ENCODE measurements around the gene IPO8.
"Not testable (repeated sequence)": the region's sequence is repeated elsewhere in the genome, so short reads cannot be mapped to it uniquely, and the experiment has no call there.

Gene IPO8

DNA sequence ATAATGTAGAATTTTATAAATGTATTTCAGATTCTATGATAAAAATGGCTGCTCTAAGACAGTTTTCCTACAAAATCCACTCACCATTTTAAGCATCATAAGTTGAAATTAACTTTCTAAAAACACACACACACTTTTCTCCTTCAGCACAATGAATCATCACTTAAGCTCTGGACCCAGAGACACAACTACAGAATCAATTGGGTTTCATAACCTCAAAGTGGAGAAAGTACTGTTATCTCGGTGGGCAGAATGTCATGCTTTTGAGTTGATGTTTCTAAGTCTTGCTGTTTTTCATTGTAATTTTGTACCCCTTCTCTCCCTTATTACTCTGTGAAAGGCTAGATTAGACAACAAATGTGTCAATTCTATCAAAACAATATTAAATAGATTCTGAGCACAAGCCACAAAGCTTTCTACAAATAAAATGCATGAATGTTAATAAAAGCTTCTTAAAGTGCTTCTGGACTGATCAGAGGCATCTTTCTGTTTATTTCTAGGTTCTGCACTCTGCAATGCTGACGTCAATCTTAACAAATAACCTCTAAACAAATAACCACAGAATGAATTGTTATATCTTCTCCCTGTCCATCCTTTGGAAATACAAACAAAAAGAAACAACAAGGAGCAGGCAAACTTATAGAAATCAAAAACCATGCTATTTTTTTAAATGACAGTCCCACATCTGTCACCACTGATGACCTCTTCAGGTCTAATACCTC is 8.2 kb downstream of the IPO8 start:
- no peak for DNase-seq

DNA sequence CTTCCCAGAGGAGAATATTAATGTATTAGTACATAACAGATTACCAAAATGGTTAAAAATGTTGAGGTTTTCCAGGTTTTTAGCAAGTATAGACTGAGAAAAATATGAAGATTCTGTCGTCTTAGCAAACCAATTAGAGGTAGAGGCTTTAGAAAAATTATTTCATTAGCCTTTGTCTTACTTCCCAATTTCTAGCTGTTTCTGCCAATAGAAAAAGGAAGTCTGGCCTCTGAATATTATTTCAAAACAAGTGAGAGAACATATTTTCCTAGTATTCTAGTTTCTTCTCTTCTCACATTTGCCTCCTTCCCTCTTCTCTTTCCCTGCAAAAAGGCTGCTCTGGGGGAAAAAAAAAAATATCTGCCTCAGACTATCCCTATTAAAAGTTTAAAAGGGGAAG is 16.4 kb downstream of the IPO8 start:
- DNase-seq, result no peak

DNA sequence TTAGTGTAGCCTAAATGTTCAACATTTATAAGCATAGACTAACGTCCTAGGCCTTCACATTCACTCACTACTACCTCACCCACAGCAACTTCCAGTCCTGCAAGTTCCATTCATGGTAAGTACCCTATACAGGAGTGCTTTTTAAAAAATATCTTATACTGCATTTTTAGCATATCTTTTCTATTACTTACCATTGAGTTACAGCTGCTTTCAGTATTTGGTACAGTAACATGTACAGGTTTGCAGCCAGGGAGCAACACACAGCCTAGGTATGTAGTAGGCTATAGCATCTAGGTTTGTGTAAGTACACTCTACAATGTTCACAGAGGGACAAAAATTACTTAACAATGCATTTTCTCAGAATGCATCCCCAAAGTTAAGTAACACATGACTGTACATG is 17.4 kb downstream of the IPO8 start:
- no peak for DNase-seq

DNA sequence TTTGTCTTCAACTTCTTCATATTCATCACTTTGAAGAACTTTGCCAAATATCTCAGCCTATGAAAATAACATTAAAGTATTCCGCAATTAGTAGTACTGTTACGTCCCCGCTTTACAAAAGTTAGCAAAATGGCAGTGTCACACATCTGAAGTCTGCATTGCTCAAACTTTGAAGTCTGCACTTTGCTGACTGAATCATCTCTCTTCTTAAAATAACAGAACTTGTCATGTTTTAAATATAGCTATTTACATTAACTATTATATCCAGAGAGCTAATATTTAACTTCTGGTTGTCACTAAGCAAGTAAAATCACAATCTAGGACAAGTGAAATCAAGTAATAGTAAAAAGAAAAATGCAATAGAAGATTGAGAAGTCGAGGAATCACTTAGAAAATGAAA is 34.5 kb downstream of the IPO8 start:
- no peak for DNase-seq

DNA sequence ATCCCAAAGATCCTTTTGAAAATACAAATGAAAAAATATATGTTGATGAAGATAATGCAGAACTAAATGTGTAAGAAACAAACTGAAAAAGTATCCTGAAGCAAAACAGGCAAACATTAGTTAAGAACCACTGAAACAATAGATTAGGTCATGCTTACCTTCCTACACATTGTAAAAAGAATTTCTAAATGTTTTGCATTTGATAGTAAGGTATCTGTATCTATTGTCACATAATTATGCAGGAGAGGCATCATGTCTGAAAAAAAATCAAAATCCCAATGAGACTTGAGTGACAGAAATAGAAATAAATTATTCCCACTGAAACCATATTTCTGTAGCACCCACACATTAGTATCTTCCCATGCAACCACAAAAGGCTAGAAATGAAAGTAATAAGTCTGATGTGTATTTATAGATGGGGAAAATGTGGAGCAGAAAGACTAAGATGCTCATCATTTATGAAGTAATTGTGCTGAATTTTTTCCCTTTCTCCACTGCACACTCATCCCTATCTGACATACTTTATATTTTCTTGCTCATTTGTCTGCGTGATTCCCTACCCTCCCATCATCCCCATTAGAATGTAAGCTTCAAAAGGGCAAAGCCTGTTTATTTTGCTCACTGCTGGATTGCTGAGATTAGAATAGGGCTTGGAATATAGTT is 43.5 kb downstream of the IPO8 start:
- no peak for DNase-seq

DNA sequence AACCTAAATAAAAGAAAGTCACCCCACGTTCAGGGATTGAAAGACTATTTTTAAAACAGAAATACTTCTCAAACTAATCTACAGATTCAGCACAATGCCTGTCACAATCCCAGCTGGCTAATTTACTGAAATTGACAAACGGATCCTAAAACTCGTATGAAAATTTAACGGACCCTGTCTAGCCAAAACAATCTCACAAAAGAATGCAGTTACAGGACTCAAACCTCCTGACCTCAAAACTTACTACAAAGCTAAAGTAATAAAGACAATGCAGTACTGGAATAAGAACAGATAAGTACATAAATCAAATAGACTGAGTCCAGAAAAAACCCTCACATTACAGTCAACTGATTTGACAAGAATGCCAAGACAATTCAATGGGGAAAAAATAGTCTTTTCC is 48.8 kb downstream of the IPO8 start:
- no peak for DNase-seq

DNA sequence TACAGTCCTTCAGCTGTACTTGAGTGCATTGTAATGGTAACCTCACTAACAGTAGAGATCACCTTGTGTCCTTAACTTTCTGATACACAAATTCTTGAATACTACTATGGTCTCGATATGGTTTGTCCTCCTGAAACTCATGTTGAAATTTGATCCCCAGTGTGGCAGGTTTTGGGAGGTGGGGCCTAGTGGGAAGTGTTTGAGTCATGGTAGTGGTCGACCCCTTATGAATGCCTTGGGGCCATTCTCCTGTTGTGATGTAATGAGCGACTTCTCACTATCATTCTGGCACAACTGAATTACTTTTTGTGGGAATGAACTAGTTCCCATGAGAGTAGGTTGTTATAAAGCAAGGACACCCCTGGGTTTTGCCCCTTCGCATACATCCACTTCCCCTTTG is 52.3 kb downstream of the IPO8 start:
- no peak for DNase-seq

DNA sequence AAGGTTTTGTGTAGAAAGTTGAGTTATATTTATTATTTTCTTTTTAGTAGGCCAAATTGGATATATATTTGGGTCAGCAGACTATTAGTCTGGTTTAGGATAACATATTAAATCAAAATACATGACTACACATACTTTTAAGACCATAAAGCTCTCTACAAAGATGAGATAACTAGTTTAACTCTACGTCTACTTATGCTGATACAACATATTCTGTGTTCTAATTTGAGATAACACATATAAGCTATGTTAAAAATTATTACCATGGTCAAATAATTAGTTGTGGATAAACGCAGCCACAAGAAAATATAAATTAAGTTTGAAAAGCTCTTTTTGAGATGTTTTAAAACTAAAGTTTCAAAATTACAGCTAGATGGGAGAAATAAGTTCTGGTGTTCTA is 55.3 kb downstream of the IPO8 start:
- no peak for DNase-seq

DNA sequence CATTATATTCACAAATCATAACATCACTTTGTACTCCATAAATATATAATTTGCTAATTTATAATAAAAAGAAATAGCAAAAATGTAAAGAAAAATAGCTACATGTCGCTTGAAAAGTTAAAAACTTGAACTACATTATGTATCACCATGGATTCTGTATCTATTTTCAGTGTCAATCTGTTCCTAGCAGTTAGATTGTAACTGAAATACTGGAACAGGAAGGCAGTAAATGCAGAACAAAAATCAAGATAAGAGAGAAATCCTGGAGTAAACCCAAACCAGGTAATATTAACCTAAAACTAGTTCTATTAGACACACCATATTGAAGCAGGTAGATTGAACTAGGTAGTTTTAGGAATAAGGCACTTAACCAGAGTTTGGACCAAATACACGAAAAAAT is 60.3 kb downstream of the IPO8 start:
- DNase-seq, result no peak

DNA sequence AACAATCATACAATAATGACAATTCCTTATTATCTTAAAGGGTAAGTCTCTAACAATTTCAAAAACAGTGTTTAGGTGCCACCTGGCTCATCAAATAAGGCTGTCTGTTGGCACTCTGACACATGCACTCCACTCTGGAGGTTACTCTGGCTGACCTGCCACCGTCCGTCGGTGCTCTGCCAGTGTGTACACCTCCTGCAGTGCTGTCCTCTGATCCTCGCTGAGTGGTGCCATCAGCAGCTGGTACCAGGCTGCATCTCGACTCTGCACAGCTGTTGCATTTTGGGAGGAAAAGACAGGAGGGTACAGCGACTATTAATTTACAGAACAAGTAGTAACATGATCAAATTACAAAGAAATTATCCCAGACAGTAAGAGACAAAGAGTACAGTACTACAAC is 63.9 kb downstream of the IPO8 start:
- DNase-seq, result no peak

DNA sequence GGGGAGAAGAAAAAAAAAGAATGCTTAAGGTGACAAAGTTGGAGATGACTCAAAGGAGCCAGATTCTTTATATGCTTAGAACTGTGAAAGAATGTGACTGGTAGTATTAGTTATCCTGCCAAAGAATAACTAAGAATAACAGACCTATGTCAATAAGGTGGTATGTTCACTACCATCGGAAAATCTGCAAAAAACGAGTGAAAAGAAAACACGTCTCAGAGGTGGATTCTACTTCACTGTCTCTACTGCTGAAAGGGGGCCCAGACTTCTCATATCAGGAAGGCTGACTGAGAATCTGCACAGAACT is 64.7 kb downstream of the IPO8 start:
- DNase-seq, result no peak

DNA sequence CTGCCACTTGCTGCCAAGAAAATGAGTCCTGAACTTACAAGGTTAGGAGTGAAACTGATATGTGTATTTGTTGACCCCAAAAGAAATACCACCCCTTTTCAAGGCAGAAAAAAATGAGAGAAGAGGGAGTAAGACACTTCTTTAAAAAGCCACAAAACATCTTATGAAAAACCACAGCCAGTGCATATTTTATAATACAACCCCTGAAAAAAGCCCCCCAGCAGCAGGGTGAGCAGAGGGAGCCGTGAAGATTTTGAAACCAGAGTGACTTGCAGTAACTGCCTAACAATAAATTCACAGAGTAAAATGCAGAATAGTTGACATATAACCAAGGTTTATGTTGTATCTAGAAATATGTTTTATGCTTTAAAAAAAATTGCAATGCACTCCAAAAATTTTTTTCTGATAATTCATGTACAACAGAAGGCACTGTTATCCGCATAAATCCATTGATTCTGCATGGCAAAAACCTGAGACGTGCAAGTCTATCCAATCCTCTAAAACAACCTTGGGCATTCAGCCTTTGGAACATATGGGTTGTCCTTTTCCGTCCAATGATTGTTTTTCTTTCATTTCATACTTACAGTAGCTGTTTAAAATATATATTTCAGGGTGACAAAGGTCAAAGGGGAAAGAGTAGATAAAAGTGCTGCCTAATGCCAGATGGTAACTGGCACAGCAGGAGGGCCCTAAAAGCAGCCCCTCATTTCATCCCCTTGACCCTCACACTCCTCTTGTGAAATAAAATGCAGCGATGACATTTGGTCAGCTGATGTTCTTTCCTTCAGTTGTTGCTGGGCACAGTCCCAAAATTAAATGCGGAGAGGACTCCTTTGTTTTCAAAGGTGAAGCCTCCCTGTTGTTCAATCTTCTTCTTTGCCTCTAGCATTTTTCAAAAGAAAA is 65.3 kb downstream of the IPO8 start:
- no peak for DNase-seq

DNA sequence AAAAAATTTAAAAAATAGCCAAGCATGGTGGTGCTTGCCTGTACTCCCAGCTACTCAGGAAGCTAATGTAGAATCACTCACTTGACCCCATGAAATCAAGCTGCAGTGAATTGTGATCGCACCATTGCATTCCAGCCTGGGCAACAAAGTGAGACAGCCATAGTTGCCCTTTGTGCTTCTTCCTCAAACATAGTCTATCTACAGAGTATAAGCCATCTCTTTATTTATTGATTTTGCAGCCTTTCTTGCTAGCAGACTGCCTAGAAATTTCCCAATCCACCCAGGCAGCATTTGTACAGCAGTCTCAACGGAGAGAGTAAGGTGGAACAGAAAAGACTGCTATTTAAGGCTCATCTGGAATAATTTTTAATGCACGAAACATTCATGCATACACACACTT is 68.8 kb downstream of the IPO8 start:
- DNase-seq, result no peak

DNA sequence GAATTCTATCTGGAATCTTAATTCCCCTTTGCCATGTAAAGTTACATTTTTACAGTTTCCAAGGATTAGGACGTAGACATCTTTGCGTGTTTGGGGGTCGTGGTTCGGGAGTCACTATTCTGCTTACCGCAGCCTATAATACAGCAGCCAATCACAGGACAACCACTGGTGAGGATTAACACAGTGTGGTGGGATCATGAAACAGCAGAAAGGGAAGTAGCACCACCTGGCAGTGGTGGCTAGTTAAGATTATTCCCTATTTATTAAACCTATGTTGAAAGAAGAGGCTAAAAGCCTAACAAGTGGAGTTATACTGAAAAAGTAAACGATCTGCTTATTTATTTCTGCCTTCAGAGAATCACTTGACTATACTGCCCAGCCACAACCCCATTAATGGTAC is 71.7 kb downstream of the IPO8 start:
- DNase-seq, result no peak

DNA sequence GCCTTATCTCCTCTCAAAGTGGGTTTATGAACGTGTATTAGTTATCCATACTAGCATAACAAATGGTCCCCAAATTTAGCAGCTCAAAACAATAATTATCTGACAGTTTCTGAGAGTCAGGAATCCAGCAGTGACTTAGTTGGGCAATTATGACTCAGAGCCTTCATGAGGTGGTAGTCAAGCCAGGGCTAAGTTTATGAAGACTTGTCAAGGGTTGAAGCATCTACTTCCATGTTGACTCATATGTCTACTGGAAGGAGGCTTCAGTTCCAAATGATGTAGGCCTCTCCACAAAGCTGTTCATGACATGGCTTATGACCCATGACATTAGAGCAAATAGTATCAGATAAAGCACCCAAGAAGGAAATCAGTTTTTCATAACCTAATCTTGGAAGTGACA is 73.2 kb downstream of the IPO8 start:
- DNase-seq, result peak; percentile 18

DNA sequence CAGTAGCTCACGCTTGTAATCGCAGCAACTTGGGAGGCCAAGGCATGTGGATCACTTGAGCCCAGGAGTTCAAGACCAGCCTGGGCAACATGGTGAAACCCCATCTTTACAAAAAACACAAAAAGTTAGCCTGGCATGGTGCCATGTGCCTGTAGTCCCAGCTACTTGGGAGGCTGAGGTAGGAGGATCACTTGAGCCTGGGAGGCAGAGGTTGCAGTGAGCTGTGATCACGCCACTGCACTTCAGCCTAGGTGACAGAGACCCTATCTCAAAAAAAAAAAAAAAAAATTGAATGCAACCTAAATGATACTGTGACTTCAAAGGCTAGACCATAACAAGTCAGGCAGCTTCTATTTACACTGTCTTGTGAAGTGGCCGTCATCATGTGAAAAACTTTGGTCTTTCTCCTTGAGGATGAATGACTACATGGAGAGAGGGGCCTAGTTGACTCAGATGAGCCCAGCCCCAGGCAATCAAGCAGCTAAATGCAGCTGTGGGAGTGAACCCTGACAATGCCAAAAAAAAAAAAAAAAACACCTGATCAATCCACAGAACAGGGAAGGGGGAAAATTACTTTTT is 73.9 kb downstream of the IPO8 start:
- DNase-seq, result not testable (repeated sequence)

DNA sequence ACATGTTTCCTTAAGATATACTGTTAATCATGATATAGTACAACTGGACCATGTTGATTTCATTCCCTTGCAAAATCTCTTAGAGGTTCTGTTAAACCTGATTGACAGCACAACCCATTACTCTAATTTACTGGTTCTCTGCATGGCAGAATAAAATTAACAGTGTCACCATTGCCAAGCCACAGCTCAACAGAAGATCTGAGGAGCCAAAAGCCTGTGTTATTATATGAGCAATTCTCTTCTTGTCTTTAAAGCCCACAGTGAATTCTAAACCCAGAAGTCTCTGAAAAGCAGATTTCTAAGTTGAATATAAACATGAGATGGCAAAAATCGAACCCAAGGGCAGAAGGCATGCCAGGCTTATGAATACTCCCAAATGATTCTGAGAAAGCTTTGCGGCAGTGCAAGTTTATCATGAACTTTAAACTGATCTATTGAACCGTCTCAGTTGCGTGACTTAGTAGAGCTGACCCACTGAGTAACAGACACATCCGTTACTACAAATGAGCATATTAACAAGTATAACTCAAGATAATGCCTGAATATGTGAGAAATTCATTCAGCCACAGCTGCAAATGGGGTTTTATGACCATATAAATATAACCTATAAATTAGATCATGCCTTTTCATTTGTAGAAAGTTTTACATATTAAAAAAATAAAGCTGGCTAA is 78.2 kb downstream of the IPO8 start:
- DNase-seq, result no peak

DNA sequence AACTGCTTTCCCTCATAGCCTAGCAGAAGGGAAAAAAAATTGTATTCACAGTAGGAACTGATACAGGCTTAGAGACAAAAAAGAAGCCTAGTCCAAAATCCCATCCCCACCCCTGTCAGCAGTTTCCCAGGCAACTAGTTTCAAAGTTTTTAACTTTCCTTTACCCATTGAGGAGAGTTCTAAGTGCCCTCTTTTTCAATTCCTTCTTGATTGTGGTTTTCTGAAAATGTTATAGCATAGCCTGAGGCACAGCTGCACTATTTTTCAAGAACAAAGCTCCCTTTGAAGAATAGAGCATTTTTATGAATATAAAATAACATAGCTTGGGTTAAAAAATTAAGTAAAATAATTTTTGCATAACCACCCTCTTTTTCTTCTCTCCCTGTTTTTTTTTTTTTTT is 81.6 kb downstream of the IPO8 start:
- DNase-seq, result no peak

DNA sequence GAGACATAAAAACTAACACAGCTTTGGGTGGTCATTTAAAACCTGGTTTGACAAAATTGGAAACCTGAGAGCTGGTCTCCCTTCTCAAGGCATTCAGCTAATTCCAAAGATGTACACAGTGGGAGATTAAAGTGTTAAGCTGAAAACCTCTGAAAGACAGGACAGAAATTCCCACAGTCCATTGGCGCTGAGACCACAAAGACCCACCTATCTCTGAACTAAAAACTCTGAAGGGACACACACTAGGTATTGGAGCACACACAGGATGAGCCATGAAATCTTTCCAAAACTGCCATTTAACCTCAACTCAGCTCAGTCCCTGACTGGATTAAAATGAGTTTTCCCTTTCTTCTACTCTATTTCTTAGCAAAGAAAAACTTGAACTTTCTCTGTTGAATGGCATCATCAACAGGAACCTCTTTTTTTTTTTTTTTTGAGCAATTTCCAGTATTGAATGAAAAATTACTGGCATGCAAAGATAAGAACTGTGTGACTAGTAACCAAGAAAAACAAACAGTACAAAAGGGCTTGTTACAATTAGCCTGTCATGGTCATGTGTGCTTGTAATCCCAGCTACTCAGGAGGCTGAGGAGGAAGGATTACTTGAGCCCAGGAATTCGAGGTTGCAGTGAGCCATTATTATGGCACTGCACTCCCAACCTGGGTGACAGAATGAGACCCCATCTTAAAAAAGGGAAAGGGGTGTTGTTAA is 82.4 kb downstream of the IPO8 start:
- no peak for DNase-seq

DNA sequence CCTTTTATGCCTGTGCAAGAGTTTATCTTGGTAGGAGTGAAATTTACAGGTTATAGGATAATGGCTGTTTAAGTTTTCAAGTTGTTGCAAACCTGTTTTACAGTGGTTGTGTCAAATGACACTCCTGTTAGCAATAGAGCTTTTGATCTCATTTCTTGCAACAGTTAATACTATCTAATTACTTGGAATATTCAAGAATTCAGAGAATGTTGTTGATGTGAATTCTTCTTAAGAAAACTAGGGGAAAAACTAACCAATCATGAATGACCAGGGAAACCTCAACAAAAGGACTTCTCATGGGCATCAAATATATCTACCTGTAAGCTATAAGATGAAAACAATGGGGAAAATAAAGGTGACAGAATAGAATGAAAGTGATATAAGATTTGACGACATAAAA is 85.0 kb downstream of the IPO8 start:
- DNase-seq, result no peak

DNA sequence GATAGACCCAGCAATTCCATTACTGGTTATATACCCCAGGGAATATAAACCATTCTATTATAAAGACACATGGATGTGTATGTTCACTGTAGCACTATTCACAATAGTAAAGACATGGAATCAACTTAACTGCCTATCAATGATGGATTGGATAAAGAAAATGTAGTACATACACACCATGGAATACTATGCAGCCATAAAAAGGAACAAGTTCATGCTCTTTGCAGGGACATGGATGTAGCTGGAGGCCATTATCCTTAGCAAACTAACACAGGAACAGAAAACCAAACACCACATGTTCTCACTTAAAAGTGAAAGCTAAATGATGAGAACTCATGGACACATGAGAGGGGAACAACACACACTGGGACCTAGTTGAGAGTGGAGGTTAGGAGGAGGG is 85.8 kb downstream of the IPO8 start:
- DNase-seq, result not testable (repeated sequence)

DNA sequence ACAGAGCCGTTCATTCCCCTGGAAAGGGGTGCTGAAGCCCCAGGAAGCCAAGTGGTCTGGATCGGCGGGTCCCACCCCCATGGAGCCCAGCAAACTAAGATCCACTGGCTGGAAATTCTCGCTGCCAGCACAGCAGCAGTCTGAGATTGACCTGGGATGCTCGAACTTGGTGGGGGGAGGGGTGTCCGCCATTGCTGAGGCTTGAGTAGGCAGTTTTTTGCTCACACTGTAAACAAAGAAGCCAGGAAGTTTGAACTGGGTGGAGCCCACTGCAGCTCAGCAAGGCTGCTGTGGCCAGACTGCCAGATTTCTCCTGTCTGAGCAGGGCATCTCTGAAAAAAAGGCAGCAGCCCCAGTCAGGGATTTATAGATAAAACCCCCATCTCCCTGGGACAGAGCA is 91.4 kb downstream of the IPO8 start:
- not testable (repeated sequence) for DNase-seq

DNA sequence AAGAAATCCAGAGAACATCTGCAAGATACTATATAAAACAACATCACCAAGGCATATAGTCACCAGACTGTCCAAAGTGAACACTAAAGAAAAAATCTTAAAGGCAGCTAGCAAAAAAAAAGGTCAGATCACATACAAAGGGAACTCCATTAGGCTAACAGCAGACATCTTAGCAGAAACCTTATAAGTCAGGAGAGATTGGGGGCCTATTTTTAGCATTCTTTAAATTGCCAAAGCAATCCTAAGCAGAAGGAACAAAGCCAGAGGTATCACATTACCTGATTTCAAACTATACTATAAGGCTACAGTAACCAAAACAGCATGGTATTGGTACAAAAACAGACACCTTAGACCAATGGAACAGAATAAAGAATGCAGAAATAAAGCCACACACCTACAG is 92.5 kb downstream of the IPO8 start:
- DNase-seq, result no peak
